Activated naive CD4-positive, alpha-beta T cell treated with anti-CD3 and anti-CD28 coated beads, Interleukin-2, amount 10 ng/mL, durations not matched to agents 7 days and 5 days (primary cell): ENCODE results near the gene AQP9.

Experiments
- CTCF ChIA-PET: fragments of 350-600 bp; sonication (Branson Sonifier 250); formaldehyde crosslinking; loops from one replicate; lab custom pipeline; 2021; ENCODE audit warnings: antibody characterized with exemption; lab: Charles Lee
- DNase-seq: peaks from one replicate; pipeline ENCODE4 v3.0.0-alpha.2; 2020
- H3K27ac Mint-ChIP-seq: one replicate; pipeline ENCODE4 v1.8.0; 2021; ENCODE audit warnings: mild to moderate bottlenecking, moderate library complexity, mixed read lengths
- H3K27me3 Mint-ChIP-seq: one replicate; pipeline ENCODE4 v1.8.0; 2021; ENCODE audit warnings: mild to moderate bottlenecking, mixed read lengths
- H3K36me3 Mint-ChIP-seq: one replicate; pipeline ENCODE4 v1.8.0; 2021; ENCODE audit warnings: mixed read lengths
- H3K4me1 Mint-ChIP-seq: one replicate; pipeline ENCODE4 v1.8.0; 2021; ENCODE audit warnings: mixed read lengths
- H3K4me3 Mint-ChIP-seq: one replicate; pipeline ENCODE4 v1.8.0; 2021; ENCODE audit warnings: mild to moderate bottlenecking, moderate library complexity, mixed read lengths
- H3K9me3 Mint-ChIP-seq: one replicate; pipeline ENCODE4 v1.8.0; 2021; ENCODE audit warnings: mixed read lengths

The AQP9 gene

DNA sequence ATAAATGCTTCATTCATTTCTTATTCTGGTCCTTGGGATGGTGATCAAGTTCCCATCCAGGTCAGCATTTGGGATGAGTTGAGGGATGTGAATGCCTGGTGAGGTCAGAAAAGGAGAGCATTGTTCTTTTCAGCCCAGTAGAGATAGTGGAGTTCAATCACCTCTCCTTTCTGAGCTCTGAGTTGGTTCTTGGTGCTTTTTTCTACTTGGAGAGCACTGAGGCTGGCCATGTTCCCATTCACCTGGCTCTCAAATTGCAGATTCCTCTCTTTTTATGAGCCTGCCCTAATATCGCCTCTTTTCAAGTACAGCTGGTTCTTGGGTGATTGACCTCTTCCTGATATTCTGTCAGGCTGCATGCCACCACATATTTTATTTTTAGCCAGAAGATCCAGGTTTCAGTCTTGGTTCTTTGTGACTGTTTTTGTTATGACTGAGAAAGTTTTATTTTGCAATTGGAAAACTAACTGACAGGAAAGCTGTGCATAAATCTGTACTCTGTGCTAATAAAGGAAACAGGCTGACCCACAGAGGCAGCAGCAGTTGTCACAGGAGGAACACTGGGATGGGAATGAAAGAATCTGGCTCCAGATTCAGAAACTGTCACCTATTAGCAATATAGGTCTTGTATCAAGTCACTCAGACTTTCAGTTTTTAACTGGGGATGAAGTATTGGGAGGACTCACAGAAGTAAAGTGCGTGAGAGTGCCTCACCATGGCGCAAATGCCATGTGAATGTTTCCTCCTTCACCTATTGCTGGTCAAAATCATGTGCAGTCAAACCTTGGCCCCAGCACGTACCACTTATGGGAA is 10.7 kb downstream of the AQP9 start:
- no peak overlapping the region for H3K27ac Mint-ChIP-seq
- CTCF ChIA-PET = no interaction called here

GRCh38 chr15:58154769-58155168 is 16.6 kb downstream of the AQP9 start:
- CTCF ChIA-PET = no interaction called here
- DNase-seq = no peak
- no peaks in the 10 kb centered on the region for H3K36me3 Mint-ChIP-seq
- H3K9me3 Mint-ChIP-seq = no peaks in the 10 kb centered on the region
- no peak overlapping the region for H3K27ac Mint-ChIP-seq
- H3K27me3 Mint-ChIP-seq = no peaks in the 10 kb centered on the region
- no peak overlapping the region for H3K4me3 Mint-ChIP-seq
- H3K4me1 Mint-ChIP-seq = no peaks in the 10 kb centered on the region

More for the DNA sequence above, 10.7 kb downstream of the AQP9 start:
- Mint-ChIP-seq H3K36me3 (no peaks in the 10 kb centered on the region), H3K4me1 (no peaks in the 10 kb centered on the region), H3K4me3 (no peak overlapping the region), H3K9me3 (no peaks in the 10 kb centered on the region), H3K27me3 (peaks cover 6% of the 10 kb centered on the region)
- no peak for DNase-seq

GRCh38 chr15:58159827-58160386 is 21.7 kb downstream of the AQP9 start:
- Mint-ChIP-seq H3K4me1 (no peaks in the 10 kb centered on the region), H3K36me3 (no peaks in the 10 kb centered on the region), H3K4me3 (no peak overlapping the region), H3K9me3 (no peaks in the 10 kb centered on the region), H3K27me3 (peaks cover 12% of the 10 kb centered on the region), H3K27ac (no peak overlapping the region)
- no peak for DNase-seq
- CTCF ChIA-PET = interaction anchor here (0.7 kb wide), 1 partner anchor 89 kb away, joined by 3 read pairs; no protein-coding TSS in a partner anchor

DNA sequence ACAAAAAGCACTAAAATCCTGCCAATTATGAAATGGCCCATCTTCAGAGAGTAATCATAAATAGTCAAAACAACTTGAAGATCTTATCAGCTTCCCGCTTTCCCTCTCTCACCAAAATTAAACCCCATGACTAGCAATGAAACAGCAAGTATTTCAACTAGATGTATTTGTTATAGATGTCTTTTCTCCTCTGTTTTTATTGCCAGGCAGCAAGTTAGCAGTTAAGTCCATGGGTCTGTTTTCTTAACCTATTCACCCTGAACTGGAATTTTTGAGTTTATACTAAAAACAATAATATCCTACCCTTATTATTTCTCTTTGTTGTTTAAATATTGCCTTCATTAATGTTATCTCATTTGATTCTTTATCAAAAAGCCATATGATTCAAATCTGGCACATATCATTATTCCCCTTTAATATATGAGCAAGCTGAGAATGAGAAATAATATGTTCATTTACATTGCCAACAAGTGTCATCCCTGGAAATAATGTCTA is 23.3 kb downstream of the AQP9 start:
- H3K36me3 Mint-ChIP-seq = no peaks in the 10 kb centered on the region
- peaks cover 12% of the 10 kb centered on the region for H3K27me3 Mint-ChIP-seq
- H3K9me3 Mint-ChIP-seq = no peaks in the 10 kb centered on the region
- DNase-seq = no peak
- CTCF ChIA-PET = no interaction called here
- no peak overlapping the region for H3K27ac Mint-ChIP-seq
- H3K4me3 Mint-ChIP-seq = no peak overlapping the region
- H3K4me1 Mint-ChIP-seq = no peaks in the 10 kb centered on the region

GRCh38 chr15:58163985-58164384 is 25.8 kb downstream of the AQP9 start:
- H3K27me3 Mint-ChIP-seq = peaks cover 13% of the 10 kb centered on the region
- DNase-seq = no peak
- H3K4me3 Mint-ChIP-seq = no peak overlapping the region
- no peaks in the 10 kb centered on the region for H3K4me1 Mint-ChIP-seq
- H3K9me3 Mint-ChIP-seq = no peaks in the 10 kb centered on the region
- CTCF ChIA-PET = no interaction called here
- no peak overlapping the region for H3K27ac Mint-ChIP-seq
- no peaks in the 10 kb centered on the region for H3K36me3 Mint-ChIP-seq

- DNase-seq = no peak
Observed at GRCh38 chr15:58164926-58165325, 26.7 kb downstream of the AQP9 start.

GRCh38 chr15:58165661-58166060 is 27.5 kb downstream of the AQP9 start:
- Mint-ChIP-seq H3K9me3 (no peaks in the 10 kb centered on the region), H3K27me3 (peaks cover 14% of the 10 kb centered on the region), H3K36me3 (no peaks in the 10 kb centered on the region), H3K4me1 (no peaks in the 10 kb centered on the region), H3K27ac (no peak overlapping the region), H3K4me3 (no peak overlapping the region)
- no peak for DNase-seq
- CTCF ChIA-PET = no interaction called here

More at GRCh38 chr15:58164926-58165325, 26.7 kb downstream of the AQP9 start:
- Mint-ChIP-seq H3K4me3 (no peak overlapping the region), H3K36me3 (no peaks in the 10 kb centered on the region), H3K27me3 (peaks cover 14% of the 10 kb centered on the region), H3K9me3 (no peaks in the 10 kb centered on the region), H3K4me1 (no peaks in the 10 kb centered on the region), H3K27ac (no peak overlapping the region)
- CTCF ChIA-PET = no interaction called here

GRCh38 chr15:58167095-58167691 is 29.0 kb downstream of the AQP9 start:
- no peak for DNase-seq
- no peaks in the 10 kb centered on the region for H3K4me1 Mint-ChIP-seq
- H3K27ac Mint-ChIP-seq = no peak overlapping the region
- CTCF ChIA-PET = no interaction called here
- H3K27me3 Mint-ChIP-seq = peaks cover 15% of the 10 kb centered on the region
- H3K4me3 Mint-ChIP-seq = no peak overlapping the region
- H3K9me3 Mint-ChIP-seq = no peaks in the 10 kb centered on the region
- H3K36me3 Mint-ChIP-seq = no peaks in the 10 kb centered on the region

DNA sequence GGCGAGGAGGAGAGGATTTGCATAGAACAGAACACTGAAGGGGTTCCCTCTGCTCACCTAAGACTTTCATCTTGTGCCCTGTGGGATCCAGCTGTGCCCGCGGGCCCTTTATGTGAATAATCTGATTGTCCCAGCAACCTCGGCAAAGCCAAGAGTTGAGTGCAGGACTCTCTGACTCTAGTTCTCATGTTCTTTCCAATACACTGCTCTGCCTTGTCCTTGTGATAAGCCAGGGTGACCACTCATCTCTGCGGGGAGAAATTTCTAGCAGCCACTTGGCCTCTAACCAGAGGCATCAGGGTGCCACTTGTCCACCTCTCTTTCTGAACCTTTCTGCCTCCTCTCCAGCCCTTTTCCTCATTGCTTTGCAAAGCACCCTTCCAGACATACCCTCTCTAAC is 31.8 kb downstream of the AQP9 start:
- CTCF ChIA-PET = no interaction called here
- peaks cover 23% of the 10 kb centered on the region for H3K27me3 Mint-ChIP-seq
- no peak overlapping the region for H3K27ac Mint-ChIP-seq

GRCh38 chr15:58171476-58172061 is 33.4 kb downstream of the AQP9 start:
- H3K27me3 Mint-ChIP-seq = peaks cover 28% of the 10 kb centered on the region
- H3K4me1 Mint-ChIP-seq = no peaks in the 10 kb centered on the region
- CTCF ChIA-PET = no interaction called here
- H3K27ac Mint-ChIP-seq = peak overlapping the region; percentile 56
- H3K9me3 Mint-ChIP-seq = no peaks in the 10 kb centered on the region
- DNase-seq = no peak
- no peaks in the 10 kb centered on the region for H3K36me3 Mint-ChIP-seq
- no peak overlapping the region for H3K4me3 Mint-ChIP-seq

More for the DNA sequence above, 31.8 kb downstream of the AQP9 start:
- H3K4me1 Mint-ChIP-seq = no peaks in the 10 kb centered on the region
- H3K36me3 Mint-ChIP-seq = no peaks in the 10 kb centered on the region
- no peak overlapping the region for H3K4me3 Mint-ChIP-seq
- no peak for DNase-seq
- H3K9me3 Mint-ChIP-seq = no peaks in the 10 kb centered on the region

GRCh38 chr15:58174709-58175108 is 36.5 kb downstream of the AQP9 start:
- Mint-ChIP-seq H3K36me3 (no peaks in the 10 kb centered on the region), H3K27ac (no peak overlapping the region), H3K27me3 (peaks cover 36% of the 10 kb centered on the region), H3K4me3 (no peak overlapping the region), H3K4me1 (no peaks in the 10 kb centered on the region), H3K9me3 (no peaks in the 10 kb centered on the region)
- CTCF ChIA-PET = interaction anchor here (1.8 kb wide), 1 partner anchor 98 kb away, joined by 5 read pairs; no protein-coding TSS in a partner anchor
- no peak for DNase-seq

DNA sequence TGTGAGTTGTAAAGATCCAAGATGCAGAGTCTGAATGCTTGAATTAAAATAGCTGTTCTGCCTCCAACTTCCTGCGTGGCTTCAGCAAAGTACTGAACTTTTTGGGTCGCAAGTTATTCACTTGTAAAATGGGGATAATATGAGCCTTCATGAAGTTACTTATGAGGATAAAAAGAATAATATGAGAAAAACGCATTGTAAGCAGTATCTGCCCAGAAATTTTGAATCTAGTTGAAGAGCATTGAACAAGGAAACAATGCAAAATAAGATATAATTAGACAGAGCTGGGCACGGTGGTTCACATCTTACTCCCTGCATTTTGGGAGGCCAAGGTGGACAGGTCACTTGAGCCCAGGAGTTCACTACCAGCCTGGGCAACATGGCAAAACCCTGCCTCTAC is 37.8 kb downstream of the AQP9 start:
- no peaks in the 10 kb centered on the region for H3K9me3 Mint-ChIP-seq
- no peak overlapping the region for H3K4me3 Mint-ChIP-seq
- H3K36me3 Mint-ChIP-seq = no peaks in the 10 kb centered on the region
- H3K4me1 Mint-ChIP-seq = no peaks in the 10 kb centered on the region
- no peak overlapping the region for H3K27ac Mint-ChIP-seq
- peaks cover 44% of the 10 kb centered on the region for H3K27me3 Mint-ChIP-seq
- CTCF ChIA-PET = interaction anchor here (0.8 to 1.8 kb wide), 2 partner anchors 99 to 105 kb away, joined by 4 to 5 read pairs; no protein-coding TSS in a partner anchor
- no peak for DNase-seq

GRCh38 chr15:58178668-58179067 is 40.5 kb downstream of the AQP9 start:
- DNase-seq = no peak
- CTCF ChIA-PET = no interaction called here
- Mint-ChIP-seq H3K27me3 (peaks cover 43% of the 10 kb centered on the region), H3K36me3 (no peaks in the 10 kb centered on the region), H3K4me1 (no peaks in the 10 kb centered on the region), H3K4me3 (no peak overlapping the region), H3K9me3 (no peaks in the 10 kb centered on the region), H3K27ac (no peak overlapping the region)

GRCh38 chr15:58179206-58179605 is 41.0 kb downstream of the AQP9 start:
- H3K36me3 Mint-ChIP-seq = no peaks in the 10 kb centered on the region
- H3K9me3 Mint-ChIP-seq = no peaks in the 10 kb centered on the region
- H3K27me3 Mint-ChIP-seq = peaks cover 38% of the 10 kb centered on the region
- no peaks in the 10 kb centered on the region for H3K4me1 Mint-ChIP-seq
- no peak overlapping the region for H3K27ac Mint-ChIP-seq
- CTCF ChIA-PET = interaction anchor here (0.6 kb wide), 1 partner anchor 295 kb away, joined by 3 read pairs; no protein-coding TSS in a partner anchor
- H3K4me3 Mint-ChIP-seq = no peak overlapping the region
- no peak for DNase-seq
